ENCODE data around the gene BEND5.

DNA sequence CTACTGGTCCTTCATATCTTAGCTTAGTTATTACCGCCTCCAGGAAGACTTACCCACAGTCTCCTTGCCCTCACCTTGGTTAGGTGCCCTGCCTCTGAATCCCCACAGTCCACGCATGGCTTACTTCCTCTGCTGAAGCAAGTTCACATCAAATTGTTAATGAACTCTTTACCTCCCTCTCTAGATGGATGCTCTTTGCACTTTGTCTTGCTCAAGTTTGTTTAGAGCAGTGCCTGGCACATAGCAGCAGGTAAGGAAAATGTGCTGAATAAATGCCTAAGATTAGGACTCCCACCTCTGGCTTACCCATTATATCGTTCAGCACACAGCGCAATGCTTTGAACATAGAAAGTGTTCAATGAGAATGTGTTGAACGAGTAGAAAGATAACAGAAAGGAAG, 90.5 kb downstream of the BEND5 start:
- no peak for TF ChIP-seq CTCF (IDR thresholded peaks at IDR 0.05 in 4 of 5, conservative IDR thresholded peaks at IDR 0.05 in 1 of 5)
- no peak for TF ChIP-seq POLR2A (IDR thresholded peaks at IDR 0.05)

Measured in gastrocnemius medialis (tissue), 4 donors.